HEK293 (cell line): ENCODE data around the gene COL12A1.

Experiments used
- CTCF ChIA-PET: fragments of 350-600 bp; formaldehyde crosslinking; extraction: SDS; loops from one replicate; lab custom pipeline; 2021; ENCODE audit warnings: antibody characterized with exemption; lab: Yijun Ruan, JAX
- POLR2A ChIA-PET: fragments of 300-600 bp; formaldehyde crosslinking; extraction: SDS; loops from one replicate; lab custom pipeline; 2020; ENCODE audit warnings: antibody characterized with exemption, inconsistent platforms; lab: Yijun Ruan, JAX
- H3K27ac ChIP-seq: fragments of 200-500 bp; sonication (Bioruptor generic); 2 replicates; pipeline ENCODE4 v1.5.1; 2014; ENCODE audit warnings: low read depth, low read length, control low read depth, inconsistent platforms; ENCODE audit errors: extremely low read depth
- H3K36me3 ChIP-seq, 2 experiments: fragments of 200-500 bp in 1 of 2; sonication (Bioruptor generic) in 1 of 2; 1 replicate in 1 of 2; 2 replicates in 1 of 2; pipeline ENCODE4 v1.5.1; 2014 to 2017; ENCODE audit warnings: inconsistent platforms in 2 of 2, low read length in 2 of 2; ENCODE audit not compliant: control insufficient read depth in 2 of 2, insufficient read depth in 1 of 2
- H3K4me1 ChIP-seq: fragments of 200-500 bp; sonication (Bioruptor generic); 2 replicates; pipeline ENCODE4 v1.5.1; 2014; ENCODE audit warnings: mild to moderate bottlenecking, low read length, inconsistent platforms; ENCODE audit not compliant: control insufficient read depth, insufficient read depth
- H3K4me3 ChIP-seq: 2 replicates; pipeline ENCODE4 v1.5.1; 2011; ENCODE audit warnings: low read depth, mild to moderate bottlenecking, control low read depth, low read length, moderate library complexity
- H3K9me3 ChIP-seq: fragments of 200-500 bp; sonication (Bioruptor generic); 2 replicates; pipeline ENCODE4 v1.5.1; 2014; ENCODE audit warnings: low read depth, low read length, inconsistent platforms; ENCODE audit not compliant: control insufficient read depth, insufficient read depth
- CTCF ChIP-seq: fragments of 450-650 bp; formaldehyde crosslinking; IDR thresholded peaks from 2 replicates; pipeline ENCODE4 v1.5.1; 2016; ENCODE audit warnings: missing biosample characterization, missing genetic modification characterization
- IKZF3 ChIP-seq: fragments of 450-650 bp; IDR thresholded peaks from 2 replicates; pipeline ENCODE4 v1.5.0; 2018; ENCODE audit warnings: missing biosample characterization, mild to moderate bottlenecking, missing genetic modification characterization, moderate library complexity
- MZF1 ChIP-seq: fragments of 450-650 bp; formaldehyde crosslinking; IDR thresholded peaks from 2 replicates; pipeline ENCODE4 v1.5.1; 2017; ENCODE audit warnings: missing biosample characterization, missing genetic modification characterization, borderline replicate concordance
- PRDM10 ChIP-seq: fragments of 450-650 bp; formaldehyde crosslinking; IDR thresholded peaks from 2 replicates; pipeline ENCODE4 v1.5.1; 2016; ENCODE audit warnings: missing biosample characterization, missing genetic modification characterization
- PRDM4 ChIP-seq: fragments of 450-650 bp; formaldehyde crosslinking; IDR thresholded peaks from 2 replicates; pipeline ENCODE4 v1.5.1; 2017; ENCODE audit warnings: missing biosample characterization, missing genetic modification characterization
- SETDB1 ChIP-seq: IDR thresholded peaks from one replicate; pipeline ENCODE4 v1.6.1; 2017; ENCODE audit warnings: mild to moderate bottlenecking, low read length, moderate library complexity, mixed read lengths; ENCODE audit not compliant: insufficient read length
- ZBTB11 ChIP-seq: fragments of 450-650 bp; formaldehyde crosslinking; conservative IDR thresholded peaks from 2 replicates; pipeline ENCODE4 v1.5.1; 2016; ENCODE audit warnings: low read depth, missing biosample characterization, missing genetic modification characterization
- ZBTB44 ChIP-seq: fragments of 450-650 bp; IDR thresholded peaks from 2 replicates; pipeline ENCODE4 v1.5.1; 2018; ENCODE audit warnings: missing biosample characterization, mild to moderate bottlenecking, missing genetic modification characterization
- ZBTB49 ChIP-seq: fragments of 450-650 bp; formaldehyde crosslinking; IDR thresholded peaks from 2 replicates; pipeline ENCODE4 v1.5.1; 2016; ENCODE audit warnings: missing biosample characterization, missing genetic modification characterization, low read depth
- ZNF121 ChIP-seq: fragments of 450-650 bp; formaldehyde crosslinking; IDR thresholded peaks from 2 replicates; pipeline ENCODE4 v1.5.1; 2016; ENCODE audit warnings: missing biosample characterization, missing genetic modification characterization
- ZNF138 ChIP-seq: fragments of 450-650 bp; formaldehyde crosslinking; IDR thresholded peaks from 2 replicates; pipeline ENCODE4 v1.5.1; 2016; ENCODE audit warnings: missing biosample characterization, missing genetic modification characterization, borderline replicate concordance
- ZNF211 ChIP-seq: fragments of 450-650 bp; formaldehyde crosslinking; IDR thresholded peaks from 2 replicates; pipeline ENCODE4 v1.5.1; 2016; ENCODE audit warnings: low read depth, missing biosample characterization, missing genetic modification characterization
- ZNF223 ChIP-seq: fragments of 450-650 bp; formaldehyde crosslinking; IDR thresholded peaks from 2 replicates; pipeline ENCODE4 v1.5.1; 2016; ENCODE audit warnings: missing biosample characterization, missing genetic modification characterization
- ZNF311 ChIP-seq: fragments of 450-650 bp; formaldehyde crosslinking; IDR thresholded peaks from 2 replicates; pipeline ENCODE4 v1.5.1; 2017; ENCODE audit warnings: missing biosample characterization, missing genetic modification characterization, borderline replicate concordance
- ZNF366 ChIP-seq: fragments of 450-650 bp; formaldehyde crosslinking; conservative IDR thresholded peaks from 2 replicates; pipeline ENCODE4 v1.5.1; 2016; ENCODE audit warnings: missing biosample characterization, missing genetic modification characterization
- ZNF426 ChIP-seq: fragments of 450-650 bp; formaldehyde crosslinking; IDR thresholded peaks from 2 replicates; pipeline ENCODE4 v1.5.1; 2017; ENCODE audit warnings: missing biosample characterization, missing genetic modification characterization, mild to moderate bottlenecking, inconsistent platforms, moderate library complexity
- ZNF501 ChIP-seq: fragments of 450-650 bp; formaldehyde crosslinking; IDR thresholded peaks from 2 replicates; pipeline ENCODE4 v1.5.1; 2016; ENCODE audit warnings: missing biosample characterization, missing genetic modification characterization
- ZNF571 ChIP-seq: fragments of 450-650 bp; formaldehyde crosslinking; IDR thresholded peaks from 2 replicates; pipeline ENCODE4 v1.5.0; 2017; ENCODE audit warnings: missing biosample characterization, missing genetic modification characterization
- ZNF677 ChIP-seq: fragments of 450-650 bp; IDR thresholded peaks from 2 replicates; pipeline ENCODE4 v1.5.0; 2018; ENCODE audit warnings: missing biosample characterization, mild to moderate bottlenecking, missing genetic modification characterization, moderate library complexity
- ZNF792 ChIP-seq: fragments of 450-650 bp; formaldehyde crosslinking; IDR thresholded peaks from 2 replicates; pipeline ENCODE4 v1.5.1; 2016; ENCODE audit warnings: missing biosample characterization, missing genetic modification characterization

The COL12A1 gene

GRCh38 chr6:75124085-75124484 is 81.8 kb downstream of the COL12A1 start:
- ChIA-PET CTCF (no interaction called here), POLR2A (no interaction called here)
- Histone ChIP-seq H3K27ac (no peak overlapping the region), H3K4me3 (no peak overlapping the region), H3K36me3 (no peaks in the 10 kb centered on the region), H3K9me3 (no peaks in the 10 kb centered on the region), H3K4me1 (no peaks in the 10 kb centered on the region)
- TF ChIP-seq PRDM4 (tag by site-specific recombination): no peak
- TF ChIP-seq ZNF426 (tag by site-specific recombination): no peak
- no peak for TF ChIP-seq ZNF501
- TF ChIP-seq ZNF366 (tag by site-specific recombination): no peak
- no peak for TF ChIP-seq MZF1
- TF ChIP-seq ZNF792 (tag by site-specific recombination): no peak
- TF ChIP-seq ZNF121 (tag by site-specific recombination): no peak
- no peak for TF ChIP-seq ZBTB44 (tag by site-specific recombination)
- TF ChIP-seq IKZF3 (tag by site-specific recombination): no peak
- TF ChIP-seq ZNF138: no peak
- no peak for TF ChIP-seq ZBTB49
- TF ChIP-seq ZBTB11 (tag by site-specific recombination): no peak

- Histone ChIP-seq H3K9me3 (no peaks in the 10 kb centered on the region), H3K4me3 (no peak overlapping the region), H3K27ac (no peak overlapping the region), H3K4me1 (no peaks in the 10 kb centered on the region), H3K36me3 (no peaks in the 10 kb centered on the region)
- CTCF ChIA-PET: no interaction called here
- POLR2A ChIA-PET: no interaction called here
- TF ChIP-seq ZNF677 (tag by site-specific recombination) (no peak), ZNF211 (tag by site-specific recombination) (no peak), ZNF366 (tag by site-specific recombination) (no peak), ZNF223 (tag by site-specific recombination) (no peak), SETDB1 (no peak), PRDM10 (no peak), CTCF (no peak), ZNF311 (no peak), ZNF571 (no peak)
These were observed 86.8 kb downstream of the COL12A1 start for GRCh38 chr6:75118925-75119515.
